ENCODE results near the gene IL20RA.

IL20RA gene

GRCh38 chr6:137045222-137045789, 541 bp upstream of the IL20RA start:
- DNase-seq: no peak

- no peak for DNase-seq
Measured at GRCh38 chr6:137043710-137044365, 927 bp downstream of the IL20RA start.

GRCh38 chr6:137040393-137040792, 4.4 kb downstream of the IL20RA start:
- DNase-seq: no peak

- no peak for DNase-seq
Measured at GRCh38 chr6:137039010-137039409, 5.8 kb downstream of the IL20RA start.

DNA sequence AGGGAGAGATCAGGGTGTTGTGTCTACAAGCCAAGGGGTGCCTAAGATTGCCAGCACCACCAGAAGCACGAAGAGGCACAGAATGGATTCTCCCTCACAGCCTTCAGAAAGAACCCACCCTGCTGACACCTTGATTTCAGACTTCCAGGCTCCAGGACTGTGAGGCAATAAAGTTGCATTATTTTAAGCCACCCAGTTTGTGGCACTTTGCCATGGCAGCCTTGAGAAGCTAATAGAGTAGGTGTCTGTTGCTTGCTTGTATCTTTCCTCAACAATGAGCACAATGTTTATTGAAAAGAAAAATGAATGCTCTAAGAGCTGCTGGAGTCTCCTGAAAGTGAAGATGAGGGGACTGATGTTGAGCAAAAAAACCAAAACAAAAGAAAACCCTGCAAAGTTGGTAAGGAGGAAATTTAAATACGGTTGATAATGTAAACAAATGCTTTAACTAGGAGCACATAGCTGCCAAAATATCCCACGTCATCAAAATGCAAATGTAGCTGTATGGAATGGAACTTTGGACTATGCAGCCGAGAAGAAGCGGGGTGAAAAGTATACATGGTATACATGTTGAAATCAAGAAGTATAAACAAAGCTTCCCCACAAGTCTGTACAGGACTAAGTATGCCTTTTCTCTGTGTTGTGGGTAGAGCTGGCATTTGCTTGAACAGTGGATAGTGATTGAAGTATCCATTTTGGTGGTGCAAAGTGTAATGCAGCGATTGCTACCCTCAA, 8.0 kb downstream of the IL20RA start:
- DNase-seq: no peak

DNA sequence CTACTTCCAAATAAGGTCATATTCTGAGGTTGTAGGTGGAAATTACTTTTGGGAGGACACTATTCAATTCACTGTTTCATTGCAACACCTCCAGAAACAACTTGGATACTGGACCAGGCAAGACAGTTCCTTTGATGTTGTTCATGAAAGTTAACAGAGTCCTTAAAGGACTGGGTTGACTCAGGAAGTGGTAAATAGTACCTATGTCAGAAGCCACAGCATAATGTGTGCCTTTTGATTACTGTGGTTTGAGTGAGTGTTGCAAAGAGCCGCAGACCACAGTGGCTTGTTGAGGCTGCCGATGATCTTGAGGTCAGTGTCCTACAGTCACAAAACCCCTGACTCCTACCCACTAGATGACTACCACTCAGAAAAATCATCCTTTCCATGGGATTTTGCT, 10.9 kb downstream of the IL20RA start:
- DNase-seq: no peak

DNA sequence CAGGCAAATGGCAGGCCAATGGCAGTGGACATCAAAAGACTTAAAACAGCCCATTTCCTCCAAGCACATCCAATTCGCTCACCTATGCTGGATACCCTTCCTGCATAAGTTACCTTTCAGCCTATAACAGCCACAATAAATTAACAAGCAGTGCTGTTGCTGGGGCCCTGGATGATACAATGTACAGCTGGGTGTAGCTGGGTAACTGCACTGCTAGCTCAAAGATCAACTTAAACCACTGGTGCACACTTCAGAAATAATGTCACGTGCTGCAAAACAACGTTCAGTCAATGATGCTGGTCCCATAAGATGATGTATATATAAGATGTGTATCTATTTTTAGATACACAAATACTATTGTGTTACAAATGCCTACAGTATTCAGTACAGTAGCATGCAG, 13.6 kb downstream of the IL20RA start:
- no peak for DNase-seq

DNA sequence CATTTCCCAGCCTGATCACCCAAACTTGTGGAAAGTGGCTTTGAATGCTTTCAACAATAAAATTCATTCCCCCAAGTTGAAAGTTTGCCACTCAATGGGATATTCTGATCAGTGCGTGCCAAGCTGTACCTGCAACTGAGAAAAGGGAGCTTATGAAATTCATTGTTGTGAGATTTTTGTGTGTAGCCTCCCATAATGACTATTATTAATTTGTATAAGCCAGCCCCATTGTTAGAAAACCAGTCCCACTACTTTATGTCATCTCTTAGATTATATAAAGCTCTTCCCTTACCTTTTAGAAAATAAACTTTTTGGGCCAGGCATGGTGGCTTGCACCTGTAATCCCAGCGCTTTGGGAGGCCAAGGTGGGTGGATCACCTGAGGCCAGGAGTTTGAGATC, 15.9 kb downstream of the IL20RA start:
- DNase-seq: no peak

- DNase-seq: no peak
Measured at GRCh38 chr6:137025786-137026730, 18.7 kb downstream of the IL20RA start.

- DNase-seq: no peak
Measured at GRCh38 chr6:137024237-137024990, 20.4 kb downstream of the IL20RA start.

DNA sequence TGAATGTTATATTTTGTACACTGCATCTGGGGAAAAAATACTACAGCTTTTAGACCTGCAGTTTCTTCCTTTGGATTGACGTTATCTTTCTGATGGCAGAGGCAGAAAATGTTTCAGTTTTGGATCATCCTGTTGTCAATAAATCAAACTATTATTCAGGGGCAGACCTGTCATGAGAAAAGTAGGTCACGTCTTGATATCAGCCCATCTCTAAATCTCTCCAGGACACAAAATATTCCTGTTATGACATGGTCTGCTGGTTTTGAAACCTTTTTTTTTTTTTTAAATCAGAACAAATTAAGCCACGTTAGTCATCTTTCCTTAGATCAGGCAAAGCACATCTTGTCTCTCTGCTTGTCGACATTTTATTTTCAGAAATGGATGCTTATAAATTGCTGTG, 24.0 kb downstream of the IL20RA start:
- no peak for DNase-seq

GRCh38 chr6:137019476-137020272, 25.1 kb downstream of the IL20RA start:
- DNase-seq: no peak

- DNase-seq: no peak
Measured at GRCh38 chr6:137017081-137017480, 27.7 kb downstream of the IL20RA start.

GRCh38 chr6:137016356-137016755, 28.4 kb downstream of the IL20RA start:
- DNase-seq: no peak

DNA sequence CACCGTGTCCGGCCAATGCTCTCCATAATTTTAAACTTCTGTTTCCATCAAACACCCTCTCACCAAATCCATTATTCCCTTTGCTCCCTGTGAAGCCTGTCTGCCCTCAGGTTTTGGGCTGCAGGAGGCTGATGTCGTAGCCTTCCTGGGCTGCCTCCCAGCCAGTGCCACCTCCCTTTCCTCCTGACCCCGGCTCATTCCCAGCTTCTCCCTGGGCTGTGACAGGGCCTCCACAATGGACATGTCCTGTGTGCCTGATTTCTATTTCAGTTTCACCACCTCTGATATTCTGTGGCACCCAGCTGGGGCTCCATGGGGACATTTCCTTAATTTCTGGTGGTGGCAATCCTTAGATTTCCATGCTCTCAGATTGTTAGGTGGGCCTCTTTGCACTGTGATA, 28.8 kb downstream of the IL20RA start:
- DNase-seq: no peak

DNA sequence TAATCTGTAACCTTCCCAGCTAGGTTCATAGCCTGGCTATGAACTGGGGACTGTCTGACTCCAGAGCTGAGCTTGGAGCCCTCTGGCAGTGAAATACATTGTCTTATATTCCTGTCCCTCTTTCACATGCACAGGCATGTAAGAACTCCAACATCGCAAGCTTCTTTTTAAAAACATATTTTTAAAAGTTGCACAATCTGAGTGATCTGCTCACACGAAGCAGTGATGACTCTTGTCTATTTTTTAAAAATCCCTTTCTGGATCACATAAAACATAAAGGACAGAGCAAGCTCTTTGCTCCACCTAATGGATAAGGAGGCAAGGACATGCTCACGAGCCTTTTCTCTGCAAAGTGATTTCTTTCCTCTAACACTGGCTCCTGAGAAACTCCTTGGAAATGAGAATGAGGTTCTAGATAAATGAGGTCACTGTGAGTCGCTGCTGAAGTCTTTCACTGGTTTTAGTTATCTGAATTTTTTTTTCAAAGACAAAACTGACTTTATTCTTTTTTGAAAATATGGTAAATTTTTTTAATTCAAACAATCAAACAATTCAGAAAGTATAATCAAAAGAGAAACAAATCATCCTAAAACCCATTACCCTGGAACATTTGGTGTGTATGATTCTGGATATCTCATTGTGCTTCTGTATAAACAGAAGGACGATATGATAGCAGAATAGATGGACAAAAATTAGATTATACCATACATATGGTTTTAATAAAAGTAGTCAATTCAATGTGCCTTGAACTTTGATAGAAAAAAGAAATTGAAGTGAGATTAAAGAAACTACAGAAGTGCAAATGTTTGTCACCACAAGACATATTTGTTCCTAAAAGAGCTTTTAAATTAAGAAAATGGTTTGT, 30.8 kb downstream of the IL20RA start:
- DNase-seq: peak; percentile 29

GRCh38 chr6:137013031-137013430, 31.7 kb downstream of the IL20RA start:
- no peak for DNase-seq

DNA sequence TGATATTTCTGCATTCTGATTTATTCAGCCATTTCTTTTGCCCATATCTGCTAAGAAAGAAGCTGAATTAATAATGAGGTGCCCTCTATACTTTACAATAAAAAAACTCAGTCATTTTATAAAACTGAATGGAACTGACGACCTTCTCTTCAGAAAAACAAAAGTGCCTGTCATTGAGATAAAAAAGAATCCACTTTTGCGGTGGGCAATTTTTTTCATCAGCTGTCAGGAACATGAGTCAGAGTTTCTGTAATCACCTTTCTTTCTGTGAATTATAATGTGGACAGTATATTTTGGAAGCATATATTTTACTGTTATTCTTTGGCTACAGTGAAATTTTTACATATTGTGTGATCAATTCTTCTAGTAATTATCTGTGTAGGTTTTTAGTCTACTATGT, 33.4 kb downstream of the IL20RA start:
- no peak for DNase-seq

DNA sequence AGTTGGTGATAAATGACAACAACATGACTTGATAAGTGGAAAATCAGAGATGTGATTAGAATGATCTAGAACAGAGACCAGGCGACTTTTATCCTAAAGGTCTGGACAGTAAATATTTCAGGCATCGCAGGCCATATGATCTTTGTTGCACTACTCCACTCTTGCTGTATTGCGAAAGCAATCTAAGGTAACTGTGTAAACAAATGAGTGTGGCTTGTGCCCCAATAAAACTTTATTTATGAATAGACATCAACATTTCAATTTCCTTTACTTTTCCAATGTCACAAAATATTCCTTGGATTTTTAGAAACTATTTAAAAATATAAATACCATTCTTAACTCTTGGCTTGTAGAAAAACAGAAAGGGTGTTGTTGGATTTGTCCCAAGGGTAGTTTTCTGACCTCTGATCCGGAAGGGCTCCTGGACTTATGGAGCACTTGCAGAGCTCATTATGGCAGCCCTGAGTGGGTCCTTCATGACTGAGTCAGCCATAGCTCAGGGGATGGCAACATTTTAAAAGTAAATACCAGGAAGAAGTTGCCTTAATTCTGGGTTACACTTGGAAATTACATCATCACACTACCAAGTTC, 34.5 kb downstream of the IL20RA start:
- DNase-seq: no peak

DNA sequence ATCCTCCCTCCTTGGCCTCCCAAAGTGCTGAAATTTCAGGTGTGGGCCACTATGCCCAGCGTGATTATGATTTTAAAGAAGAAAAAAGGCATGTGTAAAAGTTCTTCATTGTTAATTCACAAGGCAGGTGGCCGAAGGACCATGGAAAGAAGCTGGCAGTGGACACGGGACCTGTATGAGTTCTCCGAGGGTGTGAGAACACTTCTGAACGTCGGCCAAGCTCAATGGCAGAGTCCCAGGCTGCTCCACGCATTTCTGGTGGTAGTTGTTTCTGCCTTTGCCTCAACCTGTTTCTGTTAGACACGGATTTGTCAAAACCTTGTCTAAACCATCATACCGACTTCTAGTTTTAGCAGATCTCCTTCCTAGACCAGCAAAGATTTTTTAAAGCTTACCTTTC, 36.6 kb downstream of the IL20RA start:
- no peak for DNase-seq

Measured in right hindlimb (tissue), 1 donor.